ENCODE results near the gene TOX3. TPM values are rescaled to one million over a fixed set of nuclear protein-coding genes. Genes with fewer than 3 reads are reported as not detected.

TOX3 gene
- total and polyA plus RNA-seq, 2 of the 8 experiments (the other 6 are each of a cell fraction or from before 2014, with no cell fraction given): 16.7 to 31.2 TPM

GRCh38 chr16:52469091-52469490, 77.9 kb downstream of the TOX3 start:
- Histone ChIP-seq H3K4me2 (ENCODE audit: insufficient read depth in 1 of 2, low read depth in 2 of 2, low read length in 2 of 2) (no peak overlapping the region), H2BK20ac (ENCODE audit: low read length) (no peak overlapping the region), H3K56ac (replicated peaks; ENCODE audit: insufficient read length, low read depth, low read length) (no peak overlapping the region), H3K79me2 (ENCODE audit: control insufficient read depth in 1 of 2, insufficient read depth in 2 of 2, low read length in 2 of 2) (peaks cover 0 to 45% of the 10 kb centered on the region in 2 experiments; a peak in 3 of 4 replicates), H3K14ac (ENCODE audit: insufficient read length) (no peak overlapping the region), H3K4me3 (ENCODE audit: extremely low read depth in 1 of 4, insufficient read depth in 2 of 4, low read depth in 3 of 4, low read length in 4 of 4) (no peak overlapping the region), H3K4me1 (replicated peaks in 1 of 4; ENCODE audit: control insufficient read depth in 3 of 4, insufficient read depth in 4 of 4, low read length in 3 of 4) (peaks cover 2 to 17% (median 4%) of the 10 kb centered on the region in 4 experiments; a peak in 4 of 7 replicates), H4K20me1 (replicated peaks in 1 of 2; ENCODE audit: control insufficient read depth in 1 of 2, insufficient read depth in 2 of 2, low read length in 2 of 2) (no peaks in the 10 kb centered on the region), H2BK5ac (ENCODE audit: low read depth, low read length) (no peak overlapping the region), H3K27ac (ENCODE audit: low read depth, low read length) (no peak overlapping the region), H3K9me3 (ENCODE audit: insufficient read depth in 2 of 2, low read depth in 1 of 2, low read length in 1 of 2) (no peaks in the 10 kb centered on the region), H2BK120ac (replicated peaks; ENCODE audit: low read depth, low read length) (no peak overlapping the region), H2AK5ac (ENCODE audit: low read depth, low read length) (no peak overlapping the region), H3K9ac (replicated peaks in 1 of 4; ENCODE audit: extremely low read depth in 1 of 4, low read depth in 3 of 4, low read length in 3 of 4) (no peak overlapping the region), H3K36me3 (ENCODE audit: control insufficient read depth in 2 of 4, insufficient read depth in 4 of 4, low read length in 3 of 4) (peaks cover 0 to 22% (median under 1%) of the 10 kb centered on the region in 4 experiments; a peak in 4 of 8 replicates), H2BK15ac (ENCODE audit: low read length) (no peak overlapping the region), H3K79me1 (ENCODE audit: low read depth, low read length) (no peaks in the 10 kb centered on the region; the same call in 1 of the 2 replicates), H3K18ac (ENCODE audit: extremely low read depth, low read length) (no peak overlapping the region), H4K5ac (ENCODE audit: insufficient read length, low read depth, low read length) (no peak overlapping the region), H3K27me3 (replicated peaks in 1 of 4; ENCODE audit: control insufficient read depth in 3 of 4, extremely low read depth in 1 of 4, insufficient read depth in 3 of 4, low read length in 3 of 4) (no peaks in the 10 kb centered on the region), H4K91ac (replicated peaks; ENCODE audit: insufficient read length, low read length) (no peak overlapping the region), H3K23me2 (ENCODE audit: low read depth, low read length) (no peaks in the 10 kb centered on the region), H2BK12ac (ENCODE audit: low read depth, low read length) (no peak overlapping the region), H4K8ac (ENCODE audit: extremely low read depth, insufficient read depth, low read length) (no peak overlapping the region), H2AFZ (ENCODE audit: low read length) (no peak overlapping the region), H3K4ac (replicated peaks; ENCODE audit: insufficient read length, low read depth, low read length) (no peak overlapping the region), H3K23ac (ENCODE audit: insufficient read length) (no peak overlapping the region)
- CTCF ChIA-PET (ENCODE audit: partially characterized antibody): interaction anchor here (1.2 to 1.4 kb wide), 4 partner anchors 10 to 442 kb away, joined by 3 to 5 read pairs (median 4); no protein-coding TSS in a partner anchor
- POLR2A ChIA-PET (ENCODE audit: partially characterized antibody): interaction anchor here (0.7 kb wide), 1 partner anchor 293 kb away, joined by 3 read pairs; no protein-coding TSS in a partner anchor
- 89% methylated on average over 6 of the region's 6 CpGs; no CpG with 5 or more reads in 1 of the 2 experiments for WGBS, 2 experiments (ENCODE audit: extremely low coverage in 1 of 2, insufficient coverage in 1 of 2, insufficient read length in 1 of 2, insufficient replicate concordance in 2 of 2, low coverage in 1 of 2, low lambda C conversion rate in 2 of 2, missing lambda C conversion rate in 1 of 2)
- TF ChIP-seq GABPA (IDR thresholded peaks at IDR 0.05; ENCODE audit: borderline replicate concordance, insufficient read depth, low read length) (no peak), BCL11A (IDR thresholded peaks at IDR 0.05; ENCODE audit: low read depth in 2 of 2, low read length in 2 of 2) (no peak)
- DNase-seq (ENCODE audit: low read depth in 1 of 2, low spot score in 2 of 2) (no peak), FAIRE-seq (no peak)

Data from H1 (cell line).